Mammary epithelial cell (primary cell): ENCODE measurements around the gene XRCC5.

Experiments used
- CTCF ChIP-seq, 2 donors: IDR thresholded peaks in 1 of 2; conservative IDR thresholded peaks in 1 of 2; 2 replicates each; pipeline ENCODE4 v1.5.1; 2011 to 2012; ENCODE audit warnings: inconsistent platforms in 2 of 2, low read length in 2 of 2, mild to moderate bottlenecking in 2 of 2, control low read depth in 1 of 2, low read depth in 1 of 2; ENCODE audit not compliant: insufficient read depth in 1 of 2; ENCODE audit errors: extremely low read depth in 1 of 2
- EZH2 ChIP-seq: IDR thresholded peaks from 2 replicates; pipeline ENCODE4 v1.6.1; 2012; ENCODE audit warnings: low read length, inconsistent platforms, borderline replicate concordance

GRCh38 chr2:216192931-216193330 lies 83.8 kb downstream of the XRCC5 start:
- no peak for TF ChIP-seq EZH2
- TF ChIP-seq CTCF (conservative IDR thresholded peaks at IDR 0.05 in 1 of 2, IDR thresholded peaks at IDR 0.05 in 1 of 2; ENCODE audit: extremely low read depth in 1 of 2, insufficient read depth in 1 of 2, low read depth in 1 of 2, low read length in 2 of 2), result no peak
